B cell (primary cell): ENCODE data around the gene CNOT8. TPM values are rescaled to one million over a fixed set of nuclear protein-coding genes. Genes with fewer than 3 reads are reported as not detected.

ENCODE experiments used
- ATAC-seq: fragments of 200-7000 bp; cut with Tn5 transposase; one replicate; pipeline ENCODE4 v1.10.0; 2021; ENCODE audit warnings: low read depth, mild to moderate bottlenecking, moderate number of reproducible peaks, moderate library complexity
- CTCF ChIA-PET: fragments of 350-600 bp; sonication (Branson Sonifier 250); formaldehyde crosslinking; loops from one replicate; lab custom pipeline; 2021; ENCODE audit warnings: antibody characterized with exemption, inconsistent platforms; lab: Charles Lee
- POLR2A ChIA-PET: fragments of 350-600 bp; sonication (Branson Sonifier 250); formaldehyde crosslinking; loops from one replicate; lab custom pipeline; 2021; ENCODE audit warnings: antibody characterized with exemption; lab: Charles Lee
- DNase-seq: peaks from one replicate; pipeline ENCODE4 v3.0.0; 2013
- H2AFZ ChIP-seq: 2 replicates; pipeline ENCODE4 v1.6.1; 2012; ENCODE audit warnings: mild to moderate bottlenecking, low read depth, low read length; ENCODE audit not compliant: insufficient read depth, poor library complexity, severe bottlenecking
- H3K27ac ChIP-seq, 2 donors: 1 replicate in 1 of 2; 2 replicates in 1 of 2; pipeline ENCODE4 v1.5.1; 2012 to 2013; ENCODE audit warnings: low read length in 2 of 2, mild to moderate bottlenecking in 2 of 2, moderate library complexity in 1 of 2
- H3K27me3 ChIP-seq, 4 experiments: fragments of 200-600 bp in 1 of 4; sonication (generic) in 1 of 4; replicated peaks in 1 of 4; 1 replicate in 2 of 4; 2 replicates in 2 of 4; pipeline versions ENCODE4 v1.6.1 to v1.7.0; 2013 to 2016; ENCODE audit warnings: low read length in 3 of 4, mild to moderate bottlenecking in 2 of 4, mixed read lengths in 1 of 4, moderate library complexity in 1 of 4; ENCODE audit not compliant: insufficient read depth in 4 of 4, control insufficient read depth in 3 of 4; ENCODE audit errors: control extremely low read depth in 1 of 4
- H3K36me3 ChIP-seq, 2 experiments: replicated peaks in 1 of 2; 1 replicate in 1 of 2; 2 replicates in 1 of 2; pipeline versions ENCODE4 v1.6.1 to v1.7.1; 2013; ENCODE audit warnings: low read length in 1 of 2; ENCODE audit not compliant: insufficient read depth in 2 of 2, control insufficient read depth in 1 of 2; ENCODE audit errors: control extremely low read depth in 1 of 2, extremely low read depth in 1 of 2
- H3K4me1 ChIP-seq, 2 donors: fragments of 200-600 bp in 1 of 2; sonication (generic) in 1 of 2; 1 replicate in 1 of 2; 2 replicates in 1 of 2; pipeline versions ENCODE4 v1.5.1 to v1.6.1; 2013 to 2017; ENCODE audit warnings: low read length in 2 of 2; ENCODE audit not compliant: control insufficient read depth in 2 of 2, insufficient read depth in 2 of 2
- H3K4me2 ChIP-seq: replicated peaks from 2 replicates; pipeline ENCODE3; 2012; ENCODE audit warnings: mild to moderate bottlenecking, low read depth, low read length; ENCODE audit not compliant: poor library complexity, severe bottlenecking
- H3K4me3 ChIP-seq, 5 experiments: fragments of 200-600 bp in 1 of 5; sonication (generic) in 1 of 5; 1 replicate in 3 of 5; 2 replicates in 2 of 5; pipeline versions ENCODE4 v1.5.1 to v1.7.0; 2011 to 2016; ENCODE audit warnings: low read length in 4 of 5, mild to moderate bottlenecking in 4 of 5, low read depth in 2 of 5, control low read depth in 1 of 5, moderate library complexity in 1 of 5; ENCODE audit not compliant: insufficient read depth in 1 of 5; ENCODE audit errors: control extremely low read depth in 1 of 5, extremely low read depth in 1 of 5
- H3K79me2 ChIP-seq: fragments of 200-600 bp; sonication (generic); one replicate; pipeline ENCODE4 v1.6.0; 2016; ENCODE audit warnings: low read length; ENCODE audit not compliant: control insufficient read depth, insufficient read depth
- H3K9ac ChIP-seq: fragments of 200-600 bp; sonication (generic); 2 replicates; pipeline ENCODE4 v1.6.1; 2017; ENCODE audit warnings: mild to moderate bottlenecking, low read length, moderate library complexity
- H3K9me3 ChIP-seq, 3 donors: one replicate each; pipeline versions ENCODE4 v1.6.1 to v1.7.1; 2013; ENCODE audit warnings: low read length in 2 of 3; ENCODE audit not compliant: control insufficient read depth in 2 of 3, insufficient read depth in 1 of 3; ENCODE audit errors: control extremely low read depth in 1 of 3
- H4K20me1 ChIP-seq: 2 replicates; pipeline ENCODE4 v1.6.0; 2012; ENCODE audit warnings: mild to moderate bottlenecking, low read length; ENCODE audit not compliant: insufficient read depth, control insufficient read depth, poor library complexity, severe bottlenecking
- H3K27ac Mint-ChIP-seq: one replicate; pipeline ENCODE4 v1.8.0; 2021; ENCODE audit warnings: mixed read lengths
- H3K27me3 Mint-ChIP-seq: one replicate; pipeline ENCODE4 v1.8.0; 2021; ENCODE audit warnings: mixed read lengths
- H3K4me1 Mint-ChIP-seq: one replicate; pipeline ENCODE4 v1.8.0; 2021; ENCODE audit warnings: mixed read lengths
- H3K4me3 Mint-ChIP-seq: one replicate; pipeline ENCODE4 v1.8.0; 2021; ENCODE audit warnings: mixed read lengths
- H3K9me3 Mint-ChIP-seq: one replicate; pipeline ENCODE4 v1.8.0; 2022; ENCODE audit warnings: mixed read lengths; ENCODE audit not compliant: insufficient read depth
- EZH2 ChIP-seq: IDR thresholded peaks from 2 replicates; pipeline ENCODE4 v1.6.1; 2012; ENCODE audit warnings: borderline replicate concordance, low read depth, mild to moderate bottlenecking, moderate library complexity, low read length; ENCODE audit not compliant: insufficient read depth, poor library complexity, severe bottlenecking
- WGBS: methylation state at CpG from one replicate; pipeline ENCODE4 v1.1.5; 2013; ENCODE audit warnings: missing lambda C conversion rate; ENCODE audit not compliant: insufficient coverage; 5-methylcytosine and 5-hydroxymethylcytosine counted together
- intact Hi-C: fragments of 100-400 bp; cut with micrococcal nuclease; formaldehyde crosslinking; loops from one replicate; pipeline ENCODE4 v1.10.0; 2022
- polyA plus RNA-seq: library from polyadenylated mRNA; depleted of rRNA; stranded (reverse); fragments of >200 nt; gene quantifications from 2 replicates; pipeline ENCODE4 v1.2.3, GENCODE V29; 2012
- total RNA-seq, 2 donors: library from RNA; stranded (reverse); fragments of 120-200 nt in 1 of 2; gene quantifications; 1 replicate in 1 of 2; 2 replicates in 1 of 2; pipeline versions ENCODE4 v1.2.3 to v1.2.4, GENCODE V29; 2013 to 2022
- TF ChIP-seq, protein P1 (sequence below): fragments of 200-600 bp; IDR thresholded peaks from one replicate; pipeline ENCODE4 v1.8.0; 2022; ENCODE audit warnings: antibody characterized with exemption, mild to moderate bottlenecking

CNOT8 gene
- total and polyA plus RNA-seq, 2 donors (not counting 1 experiment from before 2014, with no cell fraction given) = 58.5 to 78.6 TPM

DNA sequence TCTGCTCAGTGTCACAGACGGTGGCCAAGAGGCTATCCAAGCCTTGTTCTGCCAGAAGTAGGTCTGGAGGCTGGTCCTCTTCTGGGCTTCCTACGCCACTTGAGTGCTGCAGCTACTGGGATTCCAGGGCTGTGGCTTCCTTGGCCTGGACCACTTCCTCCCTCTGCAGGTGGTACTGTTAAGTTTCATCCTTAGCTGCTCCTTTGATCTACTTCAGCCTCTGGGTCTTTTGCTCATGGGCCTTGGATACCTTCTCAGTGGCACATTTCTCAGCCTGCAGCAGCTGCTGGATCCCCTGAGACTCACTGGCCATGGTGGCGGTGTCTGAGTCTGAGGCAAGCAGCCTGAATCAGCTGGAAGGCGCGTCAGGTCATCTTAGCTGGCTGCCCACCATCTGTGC, 10.3 kb downstream of the CNOT8 start:
- 100% methylated on average over 3 of the region's 5 CpGs for WGBS
- Histone ChIP-seq H3K9me3 (no peaks in the 10 kb centered on the region), H3K27ac (no peak overlapping the region), H3K36me3 (peaks cover 19 to 77% of the 10 kb centered on the region in 2 experiments), H3K9ac (no peak overlapping the region), H3K79me2 (peaks cover 67% of the 10 kb centered on the region), H4K20me1 (peaks cover 56% of the 10 kb centered on the region), H3K4me2 (no peak overlapping the region), H3K27me3 (no peaks in the 10 kb centered on the region), H2AFZ (no peak overlapping the region), H3K4me1 (peaks cover 3 to 7% of the 10 kb centered on the region in 2 donors), H3K4me3 (no peak overlapping the region)
- Mint-ChIP-seq H3K9me3 (no peaks in the 10 kb centered on the region), H3K4me3 (no peak overlapping the region), H3K27me3 (no peaks in the 10 kb centered on the region), H3K4me1 (peaks cover 13% of the 10 kb centered on the region), H3K27ac (no peak overlapping the region)
- TF ChIP-seq, protein P1, sequence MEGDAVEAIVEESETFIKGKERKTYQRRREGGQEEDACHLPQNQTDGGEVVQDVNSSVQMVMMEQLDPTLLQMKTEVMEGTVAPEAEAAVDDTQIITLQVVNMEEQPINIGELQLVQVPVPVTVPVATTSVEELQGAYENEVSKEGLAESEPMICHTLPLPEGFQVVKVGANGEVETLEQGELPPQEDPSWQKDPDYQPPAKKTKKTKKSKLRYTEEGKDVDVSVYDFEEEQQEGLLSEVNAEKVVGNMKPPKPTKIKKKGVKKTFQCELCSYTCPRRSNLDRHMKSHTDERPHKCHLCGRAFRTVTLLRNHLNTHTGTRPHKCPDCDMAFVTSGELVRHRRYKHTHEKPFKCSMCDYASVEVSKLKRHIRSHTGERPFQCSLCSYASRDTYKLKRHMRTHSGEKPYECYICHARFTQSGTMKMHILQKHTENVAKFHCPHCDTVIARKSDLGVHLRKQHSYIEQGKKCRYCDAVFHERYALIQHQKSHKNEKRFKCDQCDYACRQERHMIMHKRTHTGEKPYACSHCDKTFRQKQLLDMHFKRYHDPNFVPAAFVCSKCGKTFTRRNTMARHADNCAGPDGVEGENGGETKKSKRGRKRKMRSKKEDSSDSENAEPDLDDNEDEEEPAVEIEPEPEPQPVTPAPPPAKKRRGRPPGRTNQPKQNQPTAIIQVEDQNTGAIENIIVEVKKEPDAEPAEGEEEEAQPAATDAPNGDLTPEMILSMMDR = no peak
- TF ChIP-seq EZH2 = no peak
- ChIA-PET CTCF (interaction anchor here (1.2 kb wide), 1 partner anchor 221 kb away, joined by 3 read pairs; no protein-coding TSS in a partner anchor), POLR2A (no interaction called here)
- ATAC-seq (no peak), DNase-seq (no peak)
- intact Hi-C loops = no loop called here

DNA sequence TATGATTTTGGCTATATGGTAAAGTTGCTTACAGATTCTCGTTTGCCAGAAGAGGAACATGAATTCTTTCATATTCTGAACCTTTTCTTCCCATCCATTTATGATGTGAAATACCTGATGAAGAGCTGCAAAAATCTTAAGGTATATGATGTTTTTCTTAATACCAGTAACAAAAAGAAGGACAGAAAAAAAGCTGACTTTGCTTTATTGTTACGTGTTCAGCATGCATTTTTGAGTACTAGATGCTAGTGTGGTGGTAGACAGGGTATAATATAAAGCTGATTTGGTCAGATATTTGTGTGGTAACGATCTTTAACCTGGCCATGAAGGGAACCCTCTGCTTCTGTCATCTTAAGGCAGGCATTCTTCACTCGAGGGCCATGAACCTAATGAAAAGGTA, 13.3 kb downstream of the CNOT8 start:
- Histone ChIP-seq H4K20me1 (peaks cover 28% of the 10 kb centered on the region), H3K4me3 (no peak overlapping the region), H3K4me2 (no peak overlapping the region), H3K9ac (no peak overlapping the region), H3K36me3 (peaks cover 18 to 80% of the 10 kb centered on the region in 2 experiments), H3K79me2 (peaks cover 37% of the 10 kb centered on the region), H3K27me3 (no peaks in the 10 kb centered on the region), H2AFZ (no peak overlapping the region), H3K27ac (no peak overlapping the region), H3K9me3 (no peaks in the 10 kb centered on the region), H3K4me1 (no peaks in the 10 kb centered on the region)
- 95% methylated on average over 2 of the region's 4 CpGs for WGBS
- intact Hi-C loops = no loop called here
- no peaks in the 10 kb centered on the region for H3K4me1 Mint-ChIP-seq
- TF ChIP-seq, protein P1 = no peak
- DNase-seq (no peak), ATAC-seq (no peak)
- CTCF ChIA-PET = interaction anchor here (0.8 kb wide), 1 partner anchor 66 kb away, joined by 3 read pairs; the partner anchor contains the start of gene GEMIN5
- H3K9me3 Mint-ChIP-seq = no peaks in the 10 kb centered on the region
- no peak overlapping the region for H3K27ac Mint-ChIP-seq
- POLR2A ChIA-PET = no interaction called here
- no peak overlapping the region for H3K4me3 Mint-ChIP-seq
- no peaks in the 10 kb centered on the region for H3K27me3 Mint-ChIP-seq
